ENCODE results near the gene FBXO47.

FBXO47 gene

GRCh38 chr17:38892620-38893019 is 74.6 kb downstream of the FBXO47 start:
- no peak for TF ChIP-seq CTCF (IDR thresholded peaks at IDR 0.05; ENCODE audit: low read depth, low read length, missing control alignments)
- no peak overlapping the region for H3K4me3 ChIP-seq (replicated peaks; ENCODE audit: low read depth, low read length)
- DNase-seq (ENCODE audit: extremely low read depth, low read depth): no peak

- TF ChIP-seq CTCF (IDR thresholded peaks at IDR 0.05; ENCODE audit: low read depth, low read length, missing control alignments): no peak
- no peak for DNase-seq (ENCODE audit: extremely low read depth, low read depth)
These were observed 75.1 kb downstream of the FBXO47 start for GRCh38 chr17:38892083-38892482.

DNA sequence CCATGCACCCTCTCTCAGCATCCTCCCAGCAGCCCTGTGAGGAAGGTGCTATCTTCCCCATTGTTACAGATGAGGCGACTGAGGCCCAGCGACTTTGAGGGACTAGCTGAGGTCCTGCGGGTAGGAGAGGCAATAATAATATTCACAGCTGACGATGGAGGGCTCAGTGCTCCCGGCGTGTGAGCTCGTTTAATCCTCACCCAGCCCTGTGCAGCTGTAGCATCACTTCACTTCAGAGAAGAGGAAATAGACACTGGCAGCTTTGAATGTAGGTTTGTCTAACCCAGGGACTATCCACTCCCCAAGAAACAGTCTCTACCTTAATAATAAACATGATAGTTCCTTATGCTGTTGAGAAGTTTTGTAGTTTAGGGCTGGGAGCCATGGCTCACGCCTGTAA is 75.8 kb downstream of the FBXO47 start:
- H3K4me3 ChIP-seq (replicated peaks; ENCODE audit: low read depth, low read length): no peak overlapping the region
- DNase-seq (ENCODE audit: extremely low read depth, low read depth): no peak
- no peak for TF ChIP-seq CTCF (IDR thresholded peaks at IDR 0.05; ENCODE audit: low read depth, low read length, missing control alignments)

More at GRCh38 chr17:38892083-38892482, 75.1 kb downstream of the FBXO47 start:
- no peak overlapping the region for H3K4me3 ChIP-seq (replicated peaks; ENCODE audit: low read depth, low read length)

- H3K4me3 ChIP-seq (replicated peaks; ENCODE audit: low read depth, low read length): no peak overlapping the region
- DNase-seq (ENCODE audit: extremely low read depth, low read depth): no peak
- no peak for TF ChIP-seq CTCF (IDR thresholded peaks at IDR 0.05; ENCODE audit: low read depth, low read length, missing control alignments)
These were observed 76.8 kb downstream of the FBXO47 start for GRCh38 chr17:38890410-38890746.

DNA sequence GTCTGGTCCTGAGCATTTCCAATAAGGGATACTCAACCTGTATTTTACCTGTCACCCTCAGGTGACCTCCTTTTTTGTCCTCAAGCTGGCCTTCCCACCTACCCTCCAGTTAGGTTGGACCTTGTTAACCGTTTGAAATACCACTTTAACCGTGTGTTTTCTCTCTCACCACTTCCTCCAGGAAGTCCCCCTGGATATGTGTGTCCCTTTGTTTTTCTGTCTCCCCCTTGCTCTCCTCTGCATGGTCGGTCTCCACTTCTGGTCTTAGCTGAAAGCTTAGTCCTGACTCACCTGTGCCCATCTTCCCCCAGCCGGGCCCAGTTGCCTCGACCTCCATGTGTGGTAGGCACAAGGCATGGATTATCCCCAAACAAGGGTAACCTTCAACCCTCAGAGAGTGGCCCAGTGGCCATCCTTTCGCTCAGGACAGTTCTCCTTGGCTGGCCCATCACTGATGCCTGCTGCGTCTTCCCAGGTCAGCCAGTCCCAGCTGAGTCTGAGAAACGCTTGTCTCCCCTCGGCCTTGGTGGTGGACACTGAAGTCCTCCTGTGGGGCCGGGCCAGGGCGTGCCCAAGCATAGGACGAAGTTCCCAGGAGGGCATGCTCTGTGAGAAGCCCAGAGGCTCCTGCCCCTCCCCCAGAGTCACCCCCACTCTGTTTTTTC is 77.3 kb downstream of the FBXO47 start:
- no peak overlapping the region for H3K4me3 ChIP-seq (replicated peaks; ENCODE audit: low read depth, low read length)
- no peak for TF ChIP-seq CTCF (IDR thresholded peaks at IDR 0.05; ENCODE audit: low read depth, low read length, missing control alignments)
- DNase-seq (ENCODE audit: extremely low read depth, low read depth): no peak

DNA sequence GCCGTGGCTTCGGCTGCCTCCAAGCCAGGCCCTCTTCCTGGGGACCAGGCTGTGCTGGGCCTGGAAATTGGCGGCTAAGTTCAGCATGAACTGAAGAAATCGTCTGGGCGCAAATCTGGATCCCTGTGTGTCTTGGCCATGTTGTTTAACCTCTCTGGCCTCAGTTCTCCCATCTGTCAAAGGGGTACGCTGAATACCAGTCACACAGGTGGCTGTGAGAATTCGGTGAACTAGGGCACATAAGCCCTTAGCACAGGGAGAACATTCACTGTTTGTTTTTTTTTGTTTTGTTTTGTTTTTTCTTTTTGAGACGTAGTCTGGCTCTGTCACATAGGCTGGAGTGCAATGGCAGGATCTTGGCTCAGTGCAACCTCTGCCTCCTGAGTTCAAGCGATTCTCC is 78.4 kb downstream of the FBXO47 start:
- no peak overlapping the region for H3K4me3 ChIP-seq (replicated peaks; ENCODE audit: low read depth, low read length)
- no peak for DNase-seq (ENCODE audit: extremely low read depth, low read depth)
- no peak for TF ChIP-seq CTCF (IDR thresholded peaks at IDR 0.05; ENCODE audit: low read depth, low read length, missing control alignments)

- DNase-seq (ENCODE audit: extremely low read depth, low read depth): no peak
- TF ChIP-seq CTCF (IDR thresholded peaks at IDR 0.05; ENCODE audit: low read depth, low read length, missing control alignments): no peak
These were observed 80.6 kb downstream of the FBXO47 start for GRCh38 chr17:38886643-38887010.

More at GRCh38 chr17:38886643-38887010, 80.6 kb downstream of the FBXO47 start:
- H3K4me3 ChIP-seq (replicated peaks; ENCODE audit: low read depth, low read length): no peak overlapping the region

All from HFF-Myc (cell line).